GM23338 (cell line): ENCODE results near the gene ACO2. TPM values are rescaled to one million over a fixed set of nuclear protein-coding genes. Genes with fewer than 3 reads are reported as not detected.
"Not testable (repeated sequence)": the region's sequence is repeated elsewhere in the genome, so short reads cannot be mapped to it uniquely, and the experiment has no call there.

Experiments
- ATAC-seq: fragments of 200-7000 bp; cut with Tn5 transposase; 3 replicates; pipeline ENCODE4 v1.9.1; 2020
- DNase-seq: peaks from one replicate; pipeline ENCODE4 v3.0.0-alpha.2; 2015; ENCODE audit warnings: low spot score
- H2AFZ ChIP-seq: fragments of 200-600 bp; sonication (generic); 2 replicates; pipeline ENCODE4 v1.8.0; 2016; ENCODE audit warnings: antibody characterized with exemption, mild to moderate bottlenecking, moderate library complexity
- H3F3A ChIP-seq: fragments of 200-600 bp; sonication (generic); replicated peaks from 2 replicates; pipeline ENCODE4 v1.8.0; 2017; ENCODE audit warnings: antibody characterized with exemption, mixed run types, low read depth
- H3K27ac ChIP-seq: fragments of 200-600 bp; sonication (generic); 2 replicates; pipeline ENCODE4 v1.6.1; 2016; ENCODE audit warnings: low read depth
- H3K27me3 ChIP-seq: fragments of 200-600 bp; sonication (generic); 2 replicates; pipeline ENCODE4 v1.8.0; 2016; ENCODE audit warnings: mild to moderate bottlenecking, mixed run types, moderate library complexity; ENCODE audit not compliant: insufficient read depth
- H3K36me3 ChIP-seq: fragments of 200-600 bp; sonication (generic); 2 replicates; pipeline ENCODE4 v1.8.0; 2016; ENCODE audit warnings: mild to moderate bottlenecking; ENCODE audit not compliant: insufficient read depth
- H3K4me1 ChIP-seq: fragments of 200-600 bp; sonication (generic); 2 replicates; pipeline ENCODE4 v1.8.0; 2016; ENCODE audit warnings: mild to moderate bottlenecking, moderate library complexity; ENCODE audit not compliant: insufficient read depth
- H3K4me2 ChIP-seq: fragments of 200-600 bp; sonication (generic); 2 replicates; pipeline ENCODE4 v1.7.1; 2017; ENCODE audit warnings: mixed run types
- H3K4me3 ChIP-seq: fragments of 200-600 bp; sonication (generic); 2 replicates; pipeline ENCODE4 v1.6.1; 2016; ENCODE audit warnings: mixed run types
- H3K79me2 ChIP-seq: fragments of 200-600 bp; sonication (generic); replicated peaks from 2 replicates; pipeline ENCODE4 v1.8.0; 2017; ENCODE audit warnings: mild to moderate bottlenecking; ENCODE audit not compliant: insufficient read depth
- H3K9me2 ChIP-seq: fragments of 200-600 bp; sonication (generic); 2 replicates; pipeline ENCODE4 v1.8.0; 2017; ENCODE audit not compliant: insufficient read depth
- H4K20me1 ChIP-seq: fragments of 200-600 bp; sonication (generic); replicated peaks from 2 replicates; pipeline ENCODE4 v1.8.0; 2017; ENCODE audit warnings: mild to moderate bottlenecking; ENCODE audit not compliant: insufficient read depth
- H3K27ac Mint-ChIP-seq: 2 replicates; pipeline ENCODE4 v1.8.0; 2020; ENCODE audit warnings: inconsistent platforms, mild to moderate bottlenecking, moderate library complexity, mixed read lengths
- H3K27me3 Mint-ChIP-seq: 3 replicates; pipeline ENCODE4 v1.8.0; 2022; ENCODE audit warnings: low read depth, mild to moderate bottlenecking, moderate library complexity, mixed read lengths, inconsistent platforms; ENCODE audit not compliant: insufficient read depth, poor library complexity
- H3K36me3 Mint-ChIP-seq: 3 replicates; pipeline ENCODE4 v1.8.0; 2021; ENCODE audit warnings: low read depth, mild to moderate bottlenecking, inconsistent platforms, moderate library complexity, mixed read lengths
- H3K4me1 Mint-ChIP-seq: 3 replicates; pipeline ENCODE4 v1.8.0; 2020; ENCODE audit warnings: mild to moderate bottlenecking, inconsistent platforms, mixed read lengths
- H3K4me3 Mint-ChIP-seq: 3 replicates; pipeline ENCODE4 v1.8.0; 2021; ENCODE audit warnings: moderate library complexity, mild to moderate bottlenecking, inconsistent platforms, mixed read lengths
- H3K9me3 Mint-ChIP-seq: 3 replicates; pipeline ENCODE4 v1.8.0; 2020; ENCODE audit warnings: moderate library complexity, mild to moderate bottlenecking, inconsistent platforms, mixed read lengths
- EZH2 ChIP-seq: fragments of 200-600 bp; sonication (generic); IDR thresholded peaks from one replicate; pipeline ENCODE4 v1.8.0; 2017; ENCODE audit warnings: antibody characterized with exemption, mild to moderate bottlenecking, low read depth; ENCODE audit not compliant: unreplicated experiment
- EZH2phosphoT487 ChIP-seq: fragments of 200-600 bp; sonication (generic); IDR thresholded peaks from one replicate; pipeline ENCODE4 v1.8.1; 2018; ENCODE audit warnings: antibody characterized with exemption; ENCODE audit not compliant: unreplicated experiment
- JUNB ChIP-seq: IDR thresholded peaks from one replicate; pipeline ENCODE4 v1.6.1; 2016; ENCODE audit warnings: antibody characterized with exemption; ENCODE audit not compliant: unreplicated experiment
- POLR2AphosphoS5 ChIP-seq: IDR thresholded peaks from 2 replicates; pipeline ENCODE4 v1.6.1; 2016; ENCODE audit warnings: antibody characterized with exemption, low read depth
- STAT1 ChIP-seq: IDR thresholded peaks from one replicate; pipeline ENCODE4 v1.6.1; 2016; ENCODE audit warnings: antibody characterized with exemption; ENCODE audit not compliant: unreplicated experiment
- ZNF114 ChIP-seq: fragments of 250-450 bp; sonication (Bioruptor Pico); IDR thresholded peaks from 2 replicates; pipeline ENCODE4 v1.5.0; 2020; ENCODE audit warnings: mild to moderate bottlenecking, moderate library complexity
- polyA plus RNA-seq: library from polyadenylated mRNA; unstranded; fragments of >200 nt; fragmentation: Nextera tagmentation; extraction: Ambion mirVana; gene quantifications from 2 replicates; pipeline ENCODE4 v1.2.1, GENCODE V29; 2016
- total RNA-seq: library from RNA; depleted of rRNA; stranded (reverse); fragments of >200 nt; shearing (Covaris generic); gene quantifications from 2 replicates; pipeline ENCODE4 v1.2.3, GENCODE V29; 2014
- TF ChIP-seq, protein P1 (sequence below): fragments of 250-450 bp; sonication (Bioruptor Pico); IDR thresholded peaks from 2 replicates; pipeline ENCODE4 v1.5.0; 2020; ENCODE audit warnings: mild to moderate bottlenecking, moderate library complexity
- TF ChIP-seq, protein P2 (sequence below), 2 experiments: fragments of 200-600 bp in 1 of 2; sonication (generic) in 1 of 2; conservative IDR thresholded peaks; 2 replicates each; pipeline versions ENCODE4 v1.5.1 to v1.6.1; 2016 to 2017; ENCODE audit warnings: antibody characterized with exemption in 2 of 2, low read depth in 2 of 2, mild to moderate bottlenecking in 2 of 2, moderate library complexity in 1 of 2

Gene ACO2
- total and polyA plus RNA-seq, 2 experiments from 2014 or later, result 36.2 to 79.7 TPM

DNA sequence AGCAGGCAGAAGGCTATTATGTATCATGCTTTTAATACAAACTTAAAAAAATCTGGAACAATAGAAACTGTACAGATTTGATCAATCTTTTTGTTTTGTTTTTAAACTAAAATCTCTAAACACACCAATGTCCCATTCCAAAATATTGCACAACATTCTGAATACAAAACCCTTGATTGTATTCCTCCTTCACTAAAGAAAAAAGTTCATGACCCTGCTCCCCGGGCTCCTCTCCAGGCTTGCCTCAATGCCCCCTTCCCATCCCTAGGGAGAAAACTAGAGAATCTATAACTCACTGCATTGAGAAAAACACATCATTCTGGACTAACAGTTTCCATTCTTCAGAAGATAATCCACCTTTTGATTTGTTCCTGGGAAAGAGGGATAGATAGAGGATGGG is 35.4 kb upstream of the ACO2 start:
- H3K4me2 ChIP-seq, H3K27ac ChIP-seq, H3K4me1 ChIP-seq, H3K4me3 ChIP-seq, H3K9me3 Mint-ChIP-seq, H2AFZ ChIP-seq, H3K4me1 Mint-ChIP-seq, ATAC-seq, H3K9me2 ChIP-seq, H3K4me3 Mint-ChIP-seq, H3K27me3 ChIP-seq, H3K27me3 Mint-ChIP-seq, H3K27ac Mint-ChIP-seq, DNase-seq: not testable (repeated sequence)
- Histone ChIP-seq H3F3A (peaks cover 29% of the 10 kb centered on the region; the same call in 1 of the 2 replicates), H3K79me2 (peaks cover 35% of the 10 kb centered on the region), H4K20me1 (peaks cover 29% of the 10 kb centered on the region), H3K36me3 (peaks cover 24% of the 10 kb centered on the region)
- peaks cover 47% of the 10 kb centered on the region for H3K36me3 Mint-ChIP-seq

DNA sequence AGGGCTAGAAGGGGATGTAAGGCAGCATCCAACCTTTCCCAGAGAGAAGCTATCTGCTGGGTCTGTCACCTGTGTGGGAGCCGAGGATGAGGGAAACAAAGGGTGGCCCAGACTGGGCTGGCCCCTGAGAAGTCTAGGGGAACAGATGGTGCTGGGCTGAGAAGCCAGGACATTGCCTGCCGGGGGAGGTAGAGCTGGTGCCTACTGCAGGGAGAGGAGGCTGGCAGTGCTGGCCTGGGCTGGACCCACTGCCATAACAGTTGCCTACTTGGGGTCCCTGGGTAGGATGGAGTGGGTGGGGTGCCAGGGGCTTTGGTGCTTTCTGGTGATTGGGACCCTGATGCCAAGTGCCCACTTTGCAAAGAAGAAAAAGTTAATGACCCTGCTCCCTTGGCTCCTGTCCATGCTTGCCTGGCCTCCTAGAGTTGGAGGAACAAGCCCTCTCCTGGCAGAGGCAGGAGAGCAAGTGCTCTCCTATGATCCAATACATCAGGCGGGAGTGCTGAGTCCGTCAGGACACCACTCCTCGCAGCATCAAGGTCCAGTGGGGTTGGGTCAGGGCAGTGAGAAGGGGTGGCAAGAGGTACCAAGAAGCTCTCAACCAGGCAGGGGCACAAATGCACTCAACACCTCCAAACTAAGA is 34.4 kb upstream of the ACO2 start:
- not testable (repeated sequence) for H3K4me1 ChIP-seq, H3K4me1 Mint-ChIP-seq, H3K9me3 Mint-ChIP-seq, H2AFZ ChIP-seq, H3K27ac ChIP-seq, H3K4me2 ChIP-seq, H3K4me3 Mint-ChIP-seq, DNase-seq, H3K9me2 ChIP-seq, ATAC-seq, H3K27me3 Mint-ChIP-seq, H3K27me3 ChIP-seq, H3K27ac Mint-ChIP-seq, H3K4me3 ChIP-seq
- Histone ChIP-seq H3K79me2 (peaks cover 45% of the 10 kb centered on the region), H4K20me1 (peaks cover 37% of the 10 kb centered on the region), H3K36me3 (peaks cover 24% of the 10 kb centered on the region), H3F3A (peaks cover 29% of the 10 kb centered on the region; the same call in 1 of the 2 replicates)
- H3K36me3 Mint-ChIP-seq, result peaks cover 53% of the 10 kb centered on the region

DNA sequence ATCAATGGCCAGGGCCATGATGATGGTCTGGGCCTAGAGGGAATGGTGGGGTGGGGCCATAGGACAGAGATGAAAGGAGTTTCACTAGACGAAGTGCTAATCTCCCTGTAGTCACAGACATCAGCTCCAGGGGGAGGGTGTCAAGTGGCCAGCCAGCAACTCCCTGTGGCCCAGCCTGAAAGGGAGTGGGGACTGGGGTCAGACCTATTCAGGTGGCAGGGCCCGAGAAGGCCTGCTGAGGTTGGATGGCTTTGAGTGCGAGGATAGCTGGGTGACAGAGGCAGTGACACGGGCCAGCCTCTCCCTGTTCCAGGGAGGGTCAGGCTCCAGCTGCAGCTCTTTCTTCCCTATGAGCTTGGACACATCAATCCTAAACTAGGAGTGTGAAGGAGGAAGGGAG is 33.4 kb upstream of the ACO2 start:
- Mint-ChIP-seq H3K27ac (no peak overlapping the region), H3K4me3 (no peak overlapping the region), H3K27me3 (peaks cover 3% of the 10 kb centered on the region), H3K36me3 (peaks cover 53% of the 10 kb centered on the region), H3K9me3 (no peaks in the 10 kb centered on the region; the same call in 2 of the 3 replicates), H3K4me1 (no peaks in the 10 kb centered on the region; the same call in 2 of the 3 replicates)
- DNase-seq (no peak), ATAC-seq (no peak)
- peaks cover 40% of the 10 kb centered on the region for H4K20me1 ChIP-seq
- H3K27me3 ChIP-seq, result no peaks in the 10 kb centered on the region
- H3K36me3 ChIP-seq, result peaks cover 24% of the 10 kb centered on the region
- H3F3A ChIP-seq, result peaks cover 27% of the 10 kb centered on the region; the same call in 1 of the 2 replicates
- H3K4me3 ChIP-seq, result no peak overlapping the region
- H3K27ac ChIP-seq, result no peak overlapping the region
- H3K79me2 ChIP-seq, result peaks cover 56% of the 10 kb centered on the region
- no peak overlapping the region for H3K4me2 ChIP-seq
- H3K9me2 ChIP-seq, result no peaks in the 10 kb centered on the region
- no peak overlapping the region for H2AFZ ChIP-seq
- H3K4me1 ChIP-seq, result no peaks in the 10 kb centered on the region
- TF ChIP-seq ZNF114 (CRISPR knock-in tag), result no peak
- TF ChIP-seq, protein P1, sequence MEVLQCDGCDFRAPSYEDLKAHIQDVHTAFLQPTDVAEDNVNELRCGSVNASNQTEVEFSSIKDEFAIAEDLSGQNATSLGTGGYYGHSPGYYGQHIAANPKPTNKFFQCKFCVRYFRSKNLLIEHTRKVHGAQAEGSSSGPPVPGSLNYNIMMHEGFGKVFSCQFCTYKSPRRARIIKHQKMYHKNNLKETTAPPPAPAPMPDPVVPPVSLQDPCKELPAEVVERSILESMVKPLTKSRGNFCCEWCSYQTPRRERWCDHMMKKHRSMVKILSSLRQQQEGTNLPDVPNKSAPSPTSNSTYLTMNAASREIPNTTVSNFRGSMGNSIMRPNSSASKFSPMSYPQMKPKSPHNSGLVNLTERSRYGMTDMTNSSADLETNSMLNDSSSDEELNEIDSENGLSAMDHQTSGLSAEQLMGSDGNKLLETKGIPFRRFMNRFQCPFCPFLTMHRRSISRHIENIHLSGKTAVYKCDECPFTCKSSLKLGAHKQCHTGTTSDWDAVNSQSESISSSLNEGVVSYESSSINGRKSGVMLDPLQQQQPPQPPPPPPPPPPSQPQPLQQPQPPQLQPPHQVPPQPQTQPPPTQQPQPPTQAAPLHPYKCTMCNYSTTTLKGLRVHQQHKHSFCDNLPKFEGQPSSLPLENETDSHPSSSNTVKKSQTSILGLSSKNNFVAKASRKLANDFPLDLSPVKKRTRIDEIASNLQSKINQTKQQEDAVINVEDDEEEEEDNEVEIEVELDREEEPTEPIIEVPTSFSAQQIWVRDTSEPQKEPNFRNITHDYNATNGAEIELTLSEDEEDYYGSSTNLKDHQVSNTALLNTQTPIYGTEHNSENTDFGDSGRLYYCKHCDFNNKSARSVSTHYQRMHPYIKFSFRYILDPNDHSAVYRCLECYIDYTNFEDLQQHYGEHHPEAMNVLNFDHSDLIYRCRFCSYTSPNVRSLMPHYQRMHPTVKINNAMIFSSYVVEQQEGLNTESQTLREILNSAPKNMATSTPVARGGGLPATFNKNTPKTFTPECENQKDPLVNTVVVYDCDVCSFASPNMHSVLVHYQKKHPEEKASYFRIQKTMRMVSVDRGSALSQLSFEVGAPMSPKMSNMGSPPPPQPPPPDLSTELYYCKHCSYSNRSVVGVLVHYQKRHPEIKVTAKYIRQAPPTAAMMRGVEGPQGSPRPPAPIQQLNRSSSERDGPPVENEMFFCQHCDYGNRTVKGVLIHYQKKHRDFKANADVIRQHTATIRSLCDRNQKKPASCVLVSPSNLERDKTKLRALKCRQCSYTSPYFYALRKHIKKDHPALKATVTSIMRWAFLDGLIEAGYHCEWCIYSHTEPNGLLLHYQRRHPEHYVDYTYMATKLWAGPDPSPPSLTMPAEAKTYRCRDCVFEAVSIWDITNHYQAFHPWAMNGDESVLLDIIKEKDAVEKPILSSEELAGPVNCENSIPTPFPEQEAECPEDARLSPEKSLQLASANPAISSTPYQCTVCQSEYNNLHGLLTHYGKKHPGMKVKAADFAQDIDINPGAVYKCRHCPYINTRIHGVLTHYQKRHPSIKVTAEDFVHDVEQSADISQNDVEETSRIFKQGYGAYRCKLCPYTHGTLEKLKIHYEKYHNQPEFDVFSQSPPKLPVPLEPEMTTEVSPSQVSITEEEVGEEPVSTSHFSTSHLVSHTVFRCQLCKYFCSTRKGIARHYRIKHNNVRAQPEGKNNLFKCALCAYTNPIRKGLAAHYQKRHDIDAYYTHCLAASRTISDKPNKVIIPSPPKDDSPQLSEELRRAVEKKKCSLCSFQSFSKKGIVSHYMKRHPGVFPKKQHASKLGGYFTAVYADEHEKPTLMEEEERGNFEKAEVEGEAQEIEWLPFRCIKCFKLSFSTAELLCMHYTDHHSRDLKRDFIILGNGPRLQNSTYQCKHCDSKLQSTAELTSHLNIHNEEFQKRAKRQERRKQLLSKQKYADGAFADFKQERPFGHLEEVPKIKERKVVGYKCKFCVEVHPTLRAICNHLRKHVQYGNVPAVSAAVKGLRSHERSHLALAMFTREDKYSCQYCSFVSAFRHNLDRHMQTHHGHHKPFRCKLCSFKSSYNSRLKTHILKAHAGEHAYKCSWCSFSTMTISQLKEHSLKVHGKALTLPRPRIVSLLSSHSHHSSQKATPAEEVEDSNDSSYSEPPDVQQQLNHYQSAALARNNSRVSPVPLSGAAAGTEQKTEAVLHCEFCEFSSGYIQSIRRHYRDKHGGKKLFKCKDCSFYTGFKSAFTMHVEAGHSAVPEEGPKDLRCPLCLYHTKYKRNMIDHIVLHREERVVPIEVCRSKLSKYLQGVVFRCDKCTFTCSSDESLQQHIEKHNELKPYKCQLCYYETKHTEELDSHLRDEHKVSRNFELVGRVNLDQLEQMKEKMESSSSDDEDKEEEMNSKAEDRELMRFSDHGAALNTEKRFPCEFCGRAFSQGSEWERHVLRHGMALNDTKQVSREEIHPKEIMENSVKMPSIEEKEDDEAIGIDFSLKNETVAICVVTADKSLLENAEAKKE (CRISPR knock-in tag), result no peak
- TF ChIP-seq STAT1, result no peak
- no peak for TF ChIP-seq JUNB
- TF ChIP-seq EZH2phosphoT487, result no peak
- no peak for TF ChIP-seq POLR2AphosphoS5
- TF ChIP-seq EZH2, result no peak
- TF ChIP-seq, protein P2, sequence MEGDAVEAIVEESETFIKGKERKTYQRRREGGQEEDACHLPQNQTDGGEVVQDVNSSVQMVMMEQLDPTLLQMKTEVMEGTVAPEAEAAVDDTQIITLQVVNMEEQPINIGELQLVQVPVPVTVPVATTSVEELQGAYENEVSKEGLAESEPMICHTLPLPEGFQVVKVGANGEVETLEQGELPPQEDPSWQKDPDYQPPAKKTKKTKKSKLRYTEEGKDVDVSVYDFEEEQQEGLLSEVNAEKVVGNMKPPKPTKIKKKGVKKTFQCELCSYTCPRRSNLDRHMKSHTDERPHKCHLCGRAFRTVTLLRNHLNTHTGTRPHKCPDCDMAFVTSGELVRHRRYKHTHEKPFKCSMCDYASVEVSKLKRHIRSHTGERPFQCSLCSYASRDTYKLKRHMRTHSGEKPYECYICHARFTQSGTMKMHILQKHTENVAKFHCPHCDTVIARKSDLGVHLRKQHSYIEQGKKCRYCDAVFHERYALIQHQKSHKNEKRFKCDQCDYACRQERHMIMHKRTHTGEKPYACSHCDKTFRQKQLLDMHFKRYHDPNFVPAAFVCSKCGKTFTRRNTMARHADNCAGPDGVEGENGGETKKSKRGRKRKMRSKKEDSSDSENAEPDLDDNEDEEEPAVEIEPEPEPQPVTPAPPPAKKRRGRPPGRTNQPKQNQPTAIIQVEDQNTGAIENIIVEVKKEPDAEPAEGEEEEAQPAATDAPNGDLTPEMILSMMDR (conservative IDR thresholded peaks at IDR 0.05; ENCODE audit: low read depth in 2 of 2), result no peak
